ENCODE results near the gene HNRNPUL1. TPM values are rescaled to one million over a fixed set of nuclear protein-coding genes. Genes with fewer than 3 reads are reported as not detected.
A peak's percentile ranks its signal among the peaks of the same experiment; 100 is the strongest.

The HNRNPUL1 gene
- total RNA-seq, 4 donors from 2014 or later: 140 to 213 (median 188) TPM

- Histone ChIP-seq H3K27me3 (no peaks in the 10 kb centered on the region), H3K9me3 (no peaks in the 10 kb centered on the region), H3K4me3 (no peak overlapping the region), H3K27ac (no peak overlapping the region), H3K36me3 (peaks cover 61% of the 10 kb centered on the region), H3K4me1 (peaks cover 38% of the 10 kb centered on the region)
- no peak for TF ChIP-seq POLR2A (IDR thresholded peaks at IDR 0.05)
- no peak for TF ChIP-seq CTCF (IDR thresholded peaks at IDR 0.05)
- TF ChIP-seq EP300 (IDR thresholded peaks at IDR 0.05): no peak
- TF ChIP-seq POLR2AphosphoS5 (IDR thresholded peaks at IDR 0.05): no peak
- no peak for DNase-seq (ENCODE audit: low spot score in 2 of 2)
- 80% methylated on average over 13 of the region's 13 CpGs for WGBS
These were observed 42.0 kb downstream of the HNRNPUL1 start for GRCh38 chr19:41305927-41306793.

- peaks cover 38% of the 10 kb centered on the region for H3K4me1 ChIP-seq
- 59% methylated on average over 8 of the region's 8 CpGs for WGBS
- DNase-seq (ENCODE audit: low spot score in 2 of 2): no peak
- H3K27me3 ChIP-seq: no peaks in the 10 kb centered on the region
- H3K9me3 ChIP-seq: no peaks in the 10 kb centered on the region
- H3K4me3 ChIP-seq: no peak overlapping the region
- peak overlapping the region; percentile 98 for H3K27ac ChIP-seq
- TF ChIP-seq EP300 (IDR thresholded peaks at IDR 0.05) (no peak), POLR2A (IDR thresholded peaks at IDR 0.05) (no peak), CTCF (IDR thresholded peaks at IDR 0.05) (no peak), POLR2AphosphoS5 (IDR thresholded peaks at IDR 0.05) (no peak)
- peaks cover 50% of the 10 kb centered on the region for H3K36me3 ChIP-seq
These were observed 43.1 kb downstream of the HNRNPUL1 start for GRCh38 chr19:41307090-41307875.

- peaks cover 49% of the 10 kb centered on the region for H3K36me3 ChIP-seq
- no peaks in the 10 kb centered on the region for H3K27me3 ChIP-seq
- 34% methylated on average over 3 of the region's 4 CpGs for WGBS
- no peak for TF ChIP-seq CTCF (IDR thresholded peaks at IDR 0.05)
- no peak for TF ChIP-seq POLR2A (IDR thresholded peaks at IDR 0.05)
- peaks cover 40% of the 10 kb centered on the region for H3K4me1 ChIP-seq
- H3K9me3 ChIP-seq: no peaks in the 10 kb centered on the region
- H3K27ac ChIP-seq: peak overlapping the region; percentile 98
- no peak for DNase-seq (ENCODE audit: low spot score in 2 of 2)
- no peak overlapping the region for H3K4me3 ChIP-seq
These were observed 43.8 kb downstream of the HNRNPUL1 start for GRCh38 chr19:41307954-41308449.

GRCh38 chr19:41308450-41309179, 44.4 kb downstream of the HNRNPUL1 start:
- Histone ChIP-seq H3K9me3 (no peaks in the 10 kb centered on the region), H3K27me3 (no peaks in the 10 kb centered on the region), H3K4me3 (peak overlapping the region; percentile 85), H3K4me1 (peaks cover 42% of the 10 kb centered on the region), H3K27ac (peak overlapping the region; percentile 98), H3K36me3 (peaks cover 48% of the 10 kb centered on the region)
- WGBS: 16% methylated on average over 8 of the region's 8 CpGs
- peak; percentile 96 to 97 for DNase-seq (ENCODE audit: low spot score in 2 of 2)
- TF ChIP-seq CTCF (IDR thresholded peaks at IDR 0.05) (peak; percentile 91 to 98), POLR2AphosphoS5 (IDR thresholded peaks at IDR 0.05) (peak in 2 of 3 donors; percentile 35 to 76), EP300 (IDR thresholded peaks at IDR 0.05) (no peak)

Measured in suprapubic skin (tissue), 4 donors.